Coronary artery (tissue), 2 donors: ENCODE data around the gene CFL1.

Source experiments
- DNase-seq: peaks from one replicate; pipeline ENCODE4 v3.0.0-alpha.2; 2017; ENCODE audit warnings: low spot score
- H3K27ac ChIP-seq, 2 donors: fragments of 200-600 bp; sonication (generic); one replicate each; pipeline ENCODE4 v1.5.1; 2016 to 2019
- H3K4me3 ChIP-seq: fragments of 200-600 bp; sonication (generic); 2 replicates; pipeline ENCODE4 v1.5.1; 2016; ENCODE audit warnings: mild to moderate bottlenecking, moderate library complexity
- TF ChIP-seq, protein P1 (sequence below): fragments of 200-600 bp; sonication (generic); IDR thresholded peaks from one replicate; pipeline ENCODE4 v1.5.1; 2019; ENCODE audit warnings: antibody characterized with exemption

Gene CFL1

GRCh38 chr11:65867284-65868071 is 9.5 kb upstream of the CFL1 start:
- DNase-seq, result no peak
- TF ChIP-seq, protein P1, sequence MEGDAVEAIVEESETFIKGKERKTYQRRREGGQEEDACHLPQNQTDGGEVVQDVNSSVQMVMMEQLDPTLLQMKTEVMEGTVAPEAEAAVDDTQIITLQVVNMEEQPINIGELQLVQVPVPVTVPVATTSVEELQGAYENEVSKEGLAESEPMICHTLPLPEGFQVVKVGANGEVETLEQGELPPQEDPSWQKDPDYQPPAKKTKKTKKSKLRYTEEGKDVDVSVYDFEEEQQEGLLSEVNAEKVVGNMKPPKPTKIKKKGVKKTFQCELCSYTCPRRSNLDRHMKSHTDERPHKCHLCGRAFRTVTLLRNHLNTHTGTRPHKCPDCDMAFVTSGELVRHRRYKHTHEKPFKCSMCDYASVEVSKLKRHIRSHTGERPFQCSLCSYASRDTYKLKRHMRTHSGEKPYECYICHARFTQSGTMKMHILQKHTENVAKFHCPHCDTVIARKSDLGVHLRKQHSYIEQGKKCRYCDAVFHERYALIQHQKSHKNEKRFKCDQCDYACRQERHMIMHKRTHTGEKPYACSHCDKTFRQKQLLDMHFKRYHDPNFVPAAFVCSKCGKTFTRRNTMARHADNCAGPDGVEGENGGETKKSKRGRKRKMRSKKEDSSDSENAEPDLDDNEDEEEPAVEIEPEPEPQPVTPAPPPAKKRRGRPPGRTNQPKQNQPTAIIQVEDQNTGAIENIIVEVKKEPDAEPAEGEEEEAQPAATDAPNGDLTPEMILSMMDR, result no peak
- no peak overlapping the region for H3K27ac ChIP-seq
- no peak overlapping the region for H3K4me3 ChIP-seq

GRCh38 chr11:65866509-65867283 is 8.7 kb upstream of the CFL1 start:
- no peak overlapping the region for H3K4me3 ChIP-seq
- DNase-seq, result no peak
- TF ChIP-seq, protein P1, result no peak
- H3K27ac ChIP-seq, result no peak overlapping the region

- TF ChIP-seq, protein P1, result no peak
- DNase-seq, result no peak
- no peak overlapping the region for H3K4me3 ChIP-seq
- no peak overlapping the region for H3K27ac ChIP-seq
These were observed 7.7 kb upstream of the CFL1 start for GRCh38 chr11:65865550-65866172.

GRCh38 chr11:65864706-65865471 is 6.9 kb upstream of the CFL1 start:
- TF ChIP-seq, protein P1, result no peak
- H3K4me3 ChIP-seq, result no peak overlapping the region
- no peak for DNase-seq
- H3K27ac ChIP-seq, result no peak overlapping the region

- Histone ChIP-seq H3K4me3 (no peak overlapping the region), H3K27ac (peak overlapping the region in 1 of 2 donors; percentile 100)
- DNase-seq, result peak; percentile 68
- TF ChIP-seq, protein P1, result no peak
These were observed 6.1 kb upstream of the CFL1 start for GRCh38 chr11:65863889-65864705.
